Sigmoid colon (tissue), 4 donors: ENCODE data around the gene IL4I1.

Source experiments
- EP300 ChIP-seq, 4 donors: sonication (generic); formaldehyde crosslinking; IDR thresholded peaks; one replicate each; pipeline ENCODE4 v1.6.1; 2017; ENCODE audit warnings: antibody characterized with exemption in 4 of 4
- POLR2A ChIP-seq, 2 donors: fragments of 450-650 bp; IDR thresholded peaks; one replicate each; pipeline ENCODE4 v1.6.1; 2016; ENCODE audit warnings: antibody characterized with exemption in 2 of 2, mild to moderate bottlenecking in 2 of 2, moderate library complexity in 2 of 2
- TF ChIP-seq, protein P1 (sequence below), 4 experiments: fragments of 450-650 bp in 3 of 4; fragments of 200-600 bp in 1 of 4; IDR thresholded peaks; one replicate each; pipeline ENCODE4 v1.5.1; 2016 to 2019; ENCODE audit warnings: antibody characterized with exemption in 4 of 4, mild to moderate bottlenecking in 3 of 4, moderate library complexity in 2 of 4

GRCh38 chr19:49889687-49890348, 6.9 kb downstream of the IL4I1 start:
- TF ChIP-seq, protein P1, sequence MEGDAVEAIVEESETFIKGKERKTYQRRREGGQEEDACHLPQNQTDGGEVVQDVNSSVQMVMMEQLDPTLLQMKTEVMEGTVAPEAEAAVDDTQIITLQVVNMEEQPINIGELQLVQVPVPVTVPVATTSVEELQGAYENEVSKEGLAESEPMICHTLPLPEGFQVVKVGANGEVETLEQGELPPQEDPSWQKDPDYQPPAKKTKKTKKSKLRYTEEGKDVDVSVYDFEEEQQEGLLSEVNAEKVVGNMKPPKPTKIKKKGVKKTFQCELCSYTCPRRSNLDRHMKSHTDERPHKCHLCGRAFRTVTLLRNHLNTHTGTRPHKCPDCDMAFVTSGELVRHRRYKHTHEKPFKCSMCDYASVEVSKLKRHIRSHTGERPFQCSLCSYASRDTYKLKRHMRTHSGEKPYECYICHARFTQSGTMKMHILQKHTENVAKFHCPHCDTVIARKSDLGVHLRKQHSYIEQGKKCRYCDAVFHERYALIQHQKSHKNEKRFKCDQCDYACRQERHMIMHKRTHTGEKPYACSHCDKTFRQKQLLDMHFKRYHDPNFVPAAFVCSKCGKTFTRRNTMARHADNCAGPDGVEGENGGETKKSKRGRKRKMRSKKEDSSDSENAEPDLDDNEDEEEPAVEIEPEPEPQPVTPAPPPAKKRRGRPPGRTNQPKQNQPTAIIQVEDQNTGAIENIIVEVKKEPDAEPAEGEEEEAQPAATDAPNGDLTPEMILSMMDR (IDR thresholded peaks at IDR 0.05): peak in 3 of 4 experiments; percentile 49 to 72 (median 50)
- no peak for TF ChIP-seq EP300 (IDR thresholded peaks at IDR 0.05)
- TF ChIP-seq POLR2A (IDR thresholded peaks at IDR 0.05): no peak
